Measurements from ENCODE around the gene CMIP. TPM values are rescaled to one million over a fixed set of nuclear protein-coding genes. Genes with fewer than 3 reads are reported as not detected.

CMIP gene
- total RNA-seq, 1 experiment from 2014 or later = 48.2 TPM

- H3K27ac Mint-ChIP-seq = peak overlapping the region in 2 of 3 experiments; percentile 1 to 74; a peak in 3 of 7 replicates
- Histone ChIP-seq H2AK5ac (ENCODE audit: insufficient read length, low read length) (no peak overlapping the region), H3K9me3 (ENCODE audit: control insufficient read depth, low read depth, low read length) (no peaks in the 10 kb centered on the region), H3K4me2 (ENCODE audit: insufficient read depth, insufficient read length, low read length) (no peak overlapping the region), H4K5ac (ENCODE audit: insufficient read length, low read depth, low read length) (no peak overlapping the region), H2BK5ac (ENCODE audit: insufficient read length, low read length) (no peak overlapping the region), H3K4ac (ENCODE audit: low read depth, low read length) (no peak overlapping the region), H3K4me1 (ENCODE audit: insufficient read depth, low read length) (no peaks in the 10 kb centered on the region; the same call in 1 of the 2 replicates), H2AFZ (ENCODE audit: low read length) (no peak overlapping the region), H2BK15ac (ENCODE audit: low read depth, low read length) (no peak overlapping the region), H3K18ac (ENCODE audit: insufficient read length, low read depth, low read length) (no peak overlapping the region), H4K8ac (replicated peaks; ENCODE audit: insufficient read length, low read depth, low read length) (no peak overlapping the region), H3K27me3 (ENCODE audit: insufficient read depth, low read length) (no peaks in the 10 kb centered on the region), H3K79me1 (ENCODE audit: insufficient read depth, low read depth, low read length, poor library complexity, severe bottlenecking) (peaks cover 8% of the 10 kb centered on the region), H3K23me2 (ENCODE audit: insufficient read length, low read depth, low read length, poor library complexity, severe bottlenecking) (no peaks in the 10 kb centered on the region), H3K14ac (ENCODE audit: insufficient read depth, low read length) (no peak overlapping the region), H4K20me1 (ENCODE audit: control insufficient read depth, insufficient read depth, insufficient read length) (no peaks in the 10 kb centered on the region), H2BK12ac (ENCODE audit: insufficient read length, low read depth, low read length) (no peak overlapping the region), H3T11ph (ENCODE audit: low read length) (no peak overlapping the region), H4K91ac (ENCODE audit: insufficient read length, low read depth, low read length) (no peak overlapping the region), H2BK120ac (ENCODE audit: low read depth, low read length, poor library complexity, severe bottlenecking) (no peak overlapping the region), H2BK20ac (ENCODE audit: low read depth, low read length, poor library complexity, severe bottlenecking) (no peak overlapping the region), H3K9ac (ENCODE audit: extremely low read depth, insufficient read length, low read length) (no peak overlapping the region), H3K27ac (ENCODE audit: insufficient read length, low read depth, low read length) (no peak overlapping the region), H3K79me2 (ENCODE audit: insufficient read depth, low read length) (peaks cover 7% of the 10 kb centered on the region; the same call in 1 of the 2 replicates), H3K56ac (ENCODE audit: insufficient read length, low read depth, low read length) (no peak overlapping the region), H3K23ac (ENCODE audit: insufficient read length, low read depth, low read length) (no peak overlapping the region)
- H3K4me3 Mint-ChIP-seq = no peak overlapping the region
- DNase-seq = no peak
- no peaks in the 10 kb centered on the region; a peak in 1 of 5 replicates for H3K9me3 Mint-ChIP-seq
- TF ChIP-seq CTCF (conservative IDR thresholded peaks at IDR 0.05) = no peak
- WGBS (ENCODE audit: extremely low coverage, insufficient read length, low lambda C conversion rate) = no CpG with 5 or more reads among the region's 23 CpGs
- H3K27me3 Mint-ChIP-seq (ENCODE audit: low read depth) = no peaks in the 10 kb centered on the region
- peaks cover 0 to 4% (median 0%) of the 10 kb centered on the region in 3 experiments; a peak in 2 of 7 replicates for H3K36me3 Mint-ChIP-seq (ENCODE audit: insufficient read depth in 1 of 3, low read depth in 3 of 3)
- peaks cover 34 to 38% of the 10 kb centered on the region in 2 experiments for H3K4me1 Mint-ChIP-seq
Measured at GRCh38 chr16:81493755-81494433, 49.3 kb downstream of the CMIP start.

All from H9 (cell line).